Measurements from ENCODE around the gene ANKRD27. TPM values are rescaled to one million over a fixed set of nuclear protein-coding genes. Genes with fewer than 3 reads are reported as not detected.

ANKRD27 gene
- total and polyA plus RNA-seq, 8 donors: 8.8 to 61.7 (median 23.3) TPM

DNA sequence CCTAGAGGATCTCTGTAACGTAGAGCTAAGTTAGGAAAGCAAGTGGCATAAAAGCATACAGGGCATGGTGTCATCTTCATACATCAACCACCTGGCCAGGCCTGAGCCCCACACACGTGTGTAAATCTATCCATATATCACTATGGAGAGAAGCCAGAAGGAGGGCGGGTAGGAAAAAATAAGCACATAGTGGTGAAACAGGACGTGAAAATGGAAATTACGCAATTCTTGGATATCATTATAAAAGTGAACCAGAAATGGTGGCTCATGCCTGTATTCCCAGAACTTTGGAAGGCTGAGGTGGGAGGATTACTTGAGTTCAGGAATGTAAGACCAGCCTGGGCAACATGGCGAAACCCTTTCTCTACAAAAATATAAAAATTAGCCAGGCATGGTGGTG, 50.6 kb downstream of the ANKRD27 start:
- H3K4me1 ChIP-seq: no peaks in the 10 kb centered on the region
- H3K27me3 ChIP-seq: no peaks in the 10 kb centered on the region
- 87 to 91% (median 88%) methylated on average over 6 of the region's 6 CpGs for WGBS, 5 donors
- peaks cover 58 to 100% (median 100%) of the 10 kb centered on the region in 4 donors for H3K36me3 ChIP-seq
- DNase-seq: no peak
- intact Hi-C loops (cut with DNase I; ENCODE audit: low total_unique reads): no loop called here
- TF ChIP-seq, protein P1, sequence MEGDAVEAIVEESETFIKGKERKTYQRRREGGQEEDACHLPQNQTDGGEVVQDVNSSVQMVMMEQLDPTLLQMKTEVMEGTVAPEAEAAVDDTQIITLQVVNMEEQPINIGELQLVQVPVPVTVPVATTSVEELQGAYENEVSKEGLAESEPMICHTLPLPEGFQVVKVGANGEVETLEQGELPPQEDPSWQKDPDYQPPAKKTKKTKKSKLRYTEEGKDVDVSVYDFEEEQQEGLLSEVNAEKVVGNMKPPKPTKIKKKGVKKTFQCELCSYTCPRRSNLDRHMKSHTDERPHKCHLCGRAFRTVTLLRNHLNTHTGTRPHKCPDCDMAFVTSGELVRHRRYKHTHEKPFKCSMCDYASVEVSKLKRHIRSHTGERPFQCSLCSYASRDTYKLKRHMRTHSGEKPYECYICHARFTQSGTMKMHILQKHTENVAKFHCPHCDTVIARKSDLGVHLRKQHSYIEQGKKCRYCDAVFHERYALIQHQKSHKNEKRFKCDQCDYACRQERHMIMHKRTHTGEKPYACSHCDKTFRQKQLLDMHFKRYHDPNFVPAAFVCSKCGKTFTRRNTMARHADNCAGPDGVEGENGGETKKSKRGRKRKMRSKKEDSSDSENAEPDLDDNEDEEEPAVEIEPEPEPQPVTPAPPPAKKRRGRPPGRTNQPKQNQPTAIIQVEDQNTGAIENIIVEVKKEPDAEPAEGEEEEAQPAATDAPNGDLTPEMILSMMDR (IDR thresholded peaks at IDR 0.05): no peak
- TF ChIP-seq EP300 (IDR thresholded peaks at IDR 0.05) (no peak), POLR2A (IDR thresholded peaks at IDR 0.05) (no peak), POLR2AphosphoS5 (IDR thresholded peaks at IDR 0.05) (no peak)
- H3K27ac ChIP-seq: no peak overlapping the region
- no peaks in the 10 kb centered on the region for H3K9me3 ChIP-seq
- no peak overlapping the region for H3K4me3 ChIP-seq

DNA sequence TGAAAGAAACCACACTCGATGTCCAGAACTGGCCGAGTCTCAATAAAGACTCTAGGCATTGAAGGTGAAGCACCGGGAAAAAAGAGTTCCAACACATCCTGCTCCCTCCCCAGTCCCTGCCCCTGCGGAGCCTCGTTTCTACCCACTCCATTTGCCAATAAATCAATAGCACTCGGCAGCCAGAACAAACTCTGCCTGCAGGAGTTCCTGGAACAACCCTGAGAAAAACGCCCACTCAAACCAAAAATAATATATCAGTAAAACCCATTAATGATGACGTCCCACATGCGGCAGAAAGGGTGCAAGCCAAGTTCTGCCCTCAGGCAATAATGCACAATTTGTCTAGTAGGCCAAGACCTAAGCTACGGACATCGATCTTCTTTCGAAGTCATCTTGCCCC, 53.0 kb downstream of the ANKRD27 start:
- intact Hi-C loops (cut with DNase I; ENCODE audit: low total_unique reads): no loop called here
- no peak for DNase-seq
- Histone ChIP-seq H3K9me3 (no peaks in the 10 kb centered on the region), H3K27me3 (no peaks in the 10 kb centered on the region), H3K27ac (no peak overlapping the region), H3K4me1 (no peaks in the 10 kb centered on the region), H3K36me3 (peaks cover 52 to 100% (median 100%) of the 10 kb centered on the region in 4 donors), H3K4me3 (no peak overlapping the region)
- TF ChIP-seq EP300 (IDR thresholded peaks at IDR 0.05) (no peak), POLR2AphosphoS5 (IDR thresholded peaks at IDR 0.05) (no peak), POLR2A (IDR thresholded peaks at IDR 0.05) (no peak)
- TF ChIP-seq, protein P1 (IDR thresholded peaks at IDR 0.05): no peak
- 78 to 82% (median 80%) methylated on average over 12 of the region's 12 CpGs for WGBS, 5 donors

DNA sequence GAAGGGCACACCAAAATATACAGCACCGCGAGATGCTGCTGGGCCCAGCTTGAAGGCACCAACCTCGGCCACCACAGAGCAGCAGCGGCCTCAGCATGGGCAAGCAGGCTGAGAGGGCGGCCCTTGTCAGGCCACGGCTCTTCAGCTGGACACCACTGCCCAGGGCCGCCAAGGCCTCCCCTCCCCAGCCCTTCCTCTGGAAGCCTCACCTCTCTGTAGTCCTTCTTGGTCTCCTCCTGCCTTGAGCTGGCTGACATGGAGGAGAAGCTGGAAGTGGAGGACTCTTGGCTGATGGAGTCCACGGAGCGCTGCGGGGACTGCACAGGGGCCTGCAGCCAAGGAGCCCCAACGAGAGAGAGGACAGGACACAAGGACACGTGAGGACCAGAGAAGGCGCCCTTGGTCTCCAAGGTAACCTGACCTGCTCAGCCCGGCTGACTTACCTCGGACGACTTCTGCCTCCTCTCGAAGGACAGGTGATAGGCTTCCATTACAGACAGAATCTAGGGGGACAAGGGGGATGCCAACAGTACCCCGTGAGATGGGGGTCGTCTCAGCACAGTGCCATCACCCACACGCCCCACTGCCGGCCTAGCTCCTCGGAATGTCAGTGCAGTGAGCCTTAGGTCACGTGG, 55.8 kb downstream of the ANKRD27 start:
- WGBS, 5 donors: 91 to 95% (median 92%) methylated on average over 22 to 23 of the region's 23 CpGs
- no peak overlapping the region for H3K27ac ChIP-seq
- H3K36me3 ChIP-seq: peaks cover 62 to 100% (median 100%) of the 10 kb centered on the region in 4 donors
- TF ChIP-seq EP300 (IDR thresholded peaks at IDR 0.05) (no peak), POLR2AphosphoS5 (IDR thresholded peaks at IDR 0.05) (no peak), POLR2A (IDR thresholded peaks at IDR 0.05) (no peak)
- TF ChIP-seq, protein P1 (IDR thresholded peaks at IDR 0.05): no peak
- DNase-seq: no peak
- no peaks in the 10 kb centered on the region for H3K4me1 ChIP-seq
- intact Hi-C loops (cut with DNase I; ENCODE audit: low total_unique reads): no loop called here
- H3K4me3 ChIP-seq: no peak overlapping the region
- H3K9me3 ChIP-seq: no peaks in the 10 kb centered on the region
- no peaks in the 10 kb centered on the region for H3K27me3 ChIP-seq

DNA sequence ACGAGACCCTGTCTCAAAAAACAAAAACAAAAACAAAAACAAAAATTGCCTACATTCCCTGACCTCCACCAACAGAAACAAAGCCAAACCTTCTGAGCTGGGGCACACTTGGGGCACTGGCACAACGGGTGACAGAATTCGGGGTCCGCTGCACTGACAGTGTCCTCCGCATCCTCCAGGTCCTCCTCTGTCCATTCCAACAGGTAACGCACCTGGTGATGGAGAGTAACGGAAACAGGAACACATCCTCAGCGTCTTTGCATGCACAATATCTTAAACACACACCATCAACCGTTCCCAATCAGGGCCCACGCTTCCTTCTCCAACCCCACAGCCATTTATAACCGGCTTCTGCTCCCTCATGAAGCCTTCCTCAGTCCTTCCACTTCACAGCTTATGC, 59.4 kb downstream of the ANKRD27 start:
- no peak overlapping the region for H3K27ac ChIP-seq
- intact Hi-C loops (cut with DNase I; ENCODE audit: low total_unique reads): no loop called here

More for the DNA sequence above, 59.4 kb downstream of the ANKRD27 start:
- Histone ChIP-seq H3K36me3 (peaks cover 47 to 100% (median 100%) of the 10 kb centered on the region in 4 donors), H3K4me3 (no peak overlapping the region), H3K9me3 (no peaks in the 10 kb centered on the region), H3K4me1 (no peaks in the 10 kb centered on the region), H3K27me3 (no peaks in the 10 kb centered on the region)
- no peak for DNase-seq
- 86 to 93% (median 87%) methylated on average over 11 of the region's 11 CpGs for WGBS, 5 donors
- no peak for TF ChIP-seq POLR2A (IDR thresholded peaks at IDR 0.05)
- TF ChIP-seq POLR2AphosphoS5 (IDR thresholded peaks at IDR 0.05): no peak
- TF ChIP-seq EP300 (IDR thresholded peaks at IDR 0.05): no peak
- TF ChIP-seq, protein P1 (IDR thresholded peaks at IDR 0.05): no peak
